ENCODE measurements around the gene CCDC57.
"Not testable (repeated sequence)": the region's sequence is repeated elsewhere in the genome, so short reads cannot be mapped to it uniquely, and the experiment has no call there.

CCDC57 gene

DNA sequence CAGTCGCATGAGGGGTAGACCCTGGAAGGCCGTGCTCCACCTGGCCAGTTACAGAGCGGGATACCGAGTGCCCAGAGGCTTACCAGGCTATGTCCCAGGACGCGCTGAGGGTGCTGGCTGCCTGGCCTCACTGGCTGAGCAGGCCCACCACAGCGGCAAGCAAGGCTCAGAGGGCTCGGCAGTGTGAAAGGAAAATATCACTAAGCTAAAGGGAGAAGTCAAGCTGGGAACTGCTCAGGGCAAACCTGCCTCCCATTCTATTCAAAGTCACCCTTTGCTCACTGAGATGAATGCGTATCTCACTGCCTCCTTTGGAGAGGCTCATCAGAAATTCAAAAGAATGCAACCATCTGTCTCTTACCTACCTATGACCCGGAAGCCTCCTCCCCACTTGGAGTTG is 37.4 kb downstream of the CCDC57 start:
- no peak for DNase-seq

DNA sequence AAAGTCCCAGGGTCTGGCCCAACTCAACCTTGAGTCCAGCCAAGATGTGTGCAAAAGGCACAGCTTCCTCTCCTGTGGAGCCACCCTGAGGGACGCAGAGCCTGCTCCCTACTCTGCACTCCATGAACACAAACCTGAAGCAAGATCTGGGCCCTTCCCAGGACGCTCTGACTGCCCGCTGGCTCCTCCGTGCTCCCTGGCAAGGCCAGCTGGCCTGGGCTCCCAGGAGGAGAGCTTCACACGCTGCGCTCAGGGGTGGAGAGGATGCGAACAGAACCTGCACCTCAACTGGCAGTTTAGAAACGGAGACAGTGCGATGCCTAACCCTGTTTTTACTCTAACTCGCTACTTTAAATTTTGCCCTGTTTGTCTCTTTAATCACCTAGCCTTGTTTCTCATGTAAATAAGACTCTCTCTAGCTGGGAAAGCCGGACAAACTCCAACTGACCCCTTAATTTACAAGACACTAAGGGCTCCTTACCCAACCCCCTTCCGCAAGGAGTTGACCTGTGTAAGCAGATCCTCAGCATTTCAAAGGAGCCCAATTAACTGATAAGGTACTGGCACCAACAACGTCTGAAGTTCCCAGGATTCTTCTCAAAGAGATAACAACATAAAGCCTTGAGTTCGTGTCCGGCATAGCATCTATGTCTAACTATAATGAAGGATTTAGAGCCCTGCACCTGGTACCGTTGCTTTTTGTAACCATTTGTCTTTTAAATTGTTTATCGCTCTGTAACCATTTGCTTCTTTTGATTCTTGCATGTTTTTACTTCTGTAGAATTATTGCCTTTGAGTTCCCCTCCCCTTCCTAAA is 38.4 kb downstream of the CCDC57 start:
- not testable (repeated sequence) for DNase-seq

DNA sequence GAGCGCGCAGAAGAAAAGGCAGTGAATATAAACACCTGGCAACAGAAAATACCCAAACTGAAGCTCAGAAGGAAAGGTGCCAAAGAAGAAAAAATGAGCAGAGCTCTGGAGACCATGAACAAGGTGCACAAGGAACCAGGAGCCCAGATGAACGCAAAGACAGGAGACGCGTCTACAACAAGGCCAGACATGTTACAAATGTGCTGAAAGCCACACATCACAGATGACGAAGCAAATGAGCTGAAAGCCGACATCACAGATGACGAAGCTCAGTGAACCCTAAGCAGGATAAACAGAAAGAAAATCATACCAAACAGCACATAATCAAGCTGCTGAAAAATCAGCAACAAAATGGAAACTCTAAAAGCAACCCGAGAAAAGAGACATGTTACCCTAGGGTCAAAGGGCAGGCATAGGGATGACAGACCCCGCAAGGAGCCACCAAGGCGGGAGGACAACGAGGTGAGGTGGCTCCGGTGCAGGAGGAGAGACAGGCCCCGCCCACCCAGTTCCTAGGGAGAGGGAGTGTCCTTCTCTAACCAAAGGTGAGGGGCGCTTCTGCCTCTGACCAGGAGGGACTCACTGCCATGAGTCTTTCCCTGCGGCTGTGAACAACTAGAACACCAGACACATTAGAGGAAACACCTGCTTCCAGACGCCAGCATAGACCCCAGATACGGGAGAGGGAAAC is 39.1 kb downstream of the CCDC57 start:
- no peak for DNase-seq

DNA sequence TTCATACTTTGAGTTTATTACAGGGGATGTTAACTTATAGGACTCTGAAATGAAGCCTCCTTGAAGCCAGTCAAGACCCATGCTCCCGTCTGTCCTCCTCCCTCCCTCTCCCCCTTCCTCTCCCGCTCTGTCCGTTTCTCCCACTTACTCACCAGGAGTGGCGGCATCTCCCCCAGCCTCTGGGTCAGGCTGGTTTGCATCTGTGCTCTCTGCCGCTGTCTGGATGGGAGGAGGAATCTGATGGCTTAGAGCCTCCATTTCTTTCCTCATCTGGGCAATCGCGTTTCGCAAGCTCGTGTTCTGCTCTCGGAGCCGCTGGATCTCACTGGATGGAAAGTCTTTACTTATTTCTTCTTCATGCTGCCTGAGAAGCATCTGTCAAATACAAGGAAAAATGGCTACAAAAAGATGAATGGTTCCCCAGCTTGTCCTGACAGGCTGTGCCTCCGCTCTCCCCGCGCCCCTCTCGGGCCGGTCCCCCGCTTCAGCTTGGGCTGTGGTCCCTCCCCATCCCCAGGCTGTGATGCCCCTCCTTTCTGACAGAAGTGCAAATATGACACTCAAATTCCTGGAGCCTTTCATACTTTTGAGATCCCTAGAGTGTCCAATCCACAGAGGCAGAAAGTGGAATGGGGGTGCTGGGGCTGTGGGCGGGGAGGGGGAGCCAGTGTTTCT is 40.0 kb downstream of the CCDC57 start:
- no peak for DNase-seq

GRCh38 chr17:82171750-82172375 is 40.8 kb downstream of the CCDC57 start:
- no peak for DNase-seq

DNA sequence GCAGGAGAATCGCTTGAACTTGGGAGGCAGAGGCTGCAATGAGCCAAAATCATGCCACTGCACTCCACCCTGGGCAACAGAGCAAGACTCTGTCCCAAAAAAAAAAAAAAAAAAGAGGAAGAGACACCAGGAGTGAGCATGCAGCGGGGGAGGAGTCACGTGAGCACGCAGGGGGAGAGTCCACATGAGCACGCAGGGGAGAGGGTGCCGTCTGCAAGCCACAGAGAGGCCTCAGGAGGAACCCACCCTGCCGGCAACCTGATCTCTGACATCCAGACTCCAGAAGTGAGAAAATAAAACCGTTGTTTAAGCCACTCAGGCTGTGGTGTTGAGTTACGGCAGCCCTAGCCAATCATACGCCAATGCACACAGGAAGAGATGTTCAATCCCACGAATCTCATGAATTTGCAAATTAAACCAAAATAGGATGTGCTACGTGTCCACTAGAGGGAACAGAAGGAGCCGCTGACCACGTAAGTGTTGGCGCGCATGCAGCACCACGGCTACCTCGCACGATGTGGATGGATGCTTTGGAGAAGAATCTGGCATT is 42.2 kb downstream of the CCDC57 start:
- no peak for DNase-seq

DNA sequence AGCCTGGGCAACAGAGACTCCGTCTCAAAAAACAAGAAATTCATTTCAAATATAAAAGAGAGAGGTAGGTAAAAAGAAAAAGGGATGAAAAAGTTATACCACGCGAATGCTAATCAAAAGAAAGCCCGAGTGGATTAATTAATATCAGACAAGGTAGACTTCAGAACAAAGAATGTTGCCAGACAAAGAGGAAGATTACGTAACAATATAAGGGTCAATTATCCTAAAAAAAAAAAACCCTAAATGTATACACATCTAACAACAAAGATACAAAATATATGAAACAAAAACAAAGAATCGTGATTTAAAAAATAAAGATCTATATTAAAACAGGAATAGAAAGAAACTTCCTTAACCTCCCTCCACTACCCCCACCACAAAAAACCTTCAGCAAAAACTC is 44.1 kb downstream of the CCDC57 start:
- DNase-seq = no peak

- DNase-seq = no peak
Measured at GRCh38 chr17:82167028-82167427, 45.6 kb downstream of the CCDC57 start.

DNA sequence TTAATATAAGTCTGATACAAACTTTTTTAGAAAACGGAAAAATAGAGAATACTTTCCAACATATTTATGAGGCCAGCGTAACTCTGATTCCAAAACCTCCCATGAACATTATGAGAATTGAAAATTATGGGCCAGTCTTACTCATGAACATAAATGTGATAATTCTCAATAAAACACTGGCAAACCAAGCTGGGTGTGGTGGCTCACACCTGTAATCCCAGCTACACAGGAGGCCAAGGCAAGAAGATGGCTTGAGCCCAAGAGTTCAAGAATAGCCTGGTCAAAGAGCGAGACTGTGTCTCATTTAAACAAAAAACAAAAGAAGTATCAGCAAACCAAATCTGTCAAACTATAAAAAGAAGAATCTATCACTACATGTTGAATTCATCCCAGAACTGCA is 47.8 kb downstream of the CCDC57 start:
- DNase-seq = no peak

DNA sequence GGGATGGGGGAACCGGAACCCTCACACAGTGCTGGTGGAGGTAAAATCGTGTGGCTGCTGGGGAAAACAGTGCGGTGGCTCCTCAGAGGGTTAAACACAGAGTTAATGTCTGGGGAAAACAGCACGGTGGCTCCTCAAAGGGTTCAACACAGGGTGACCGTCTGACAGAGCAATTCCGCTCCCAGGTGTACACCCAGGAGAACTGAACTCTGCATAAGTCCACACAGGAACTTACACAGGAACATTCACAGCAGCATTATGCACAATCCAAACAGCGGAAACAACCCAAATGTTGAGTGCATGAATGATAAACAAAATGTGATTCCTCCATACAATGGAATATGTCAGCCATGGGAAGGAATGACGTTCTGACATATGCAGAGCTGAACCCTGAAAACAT is 51.4 kb downstream of the CCDC57 start:
- DNase-seq = no peak

DNA sequence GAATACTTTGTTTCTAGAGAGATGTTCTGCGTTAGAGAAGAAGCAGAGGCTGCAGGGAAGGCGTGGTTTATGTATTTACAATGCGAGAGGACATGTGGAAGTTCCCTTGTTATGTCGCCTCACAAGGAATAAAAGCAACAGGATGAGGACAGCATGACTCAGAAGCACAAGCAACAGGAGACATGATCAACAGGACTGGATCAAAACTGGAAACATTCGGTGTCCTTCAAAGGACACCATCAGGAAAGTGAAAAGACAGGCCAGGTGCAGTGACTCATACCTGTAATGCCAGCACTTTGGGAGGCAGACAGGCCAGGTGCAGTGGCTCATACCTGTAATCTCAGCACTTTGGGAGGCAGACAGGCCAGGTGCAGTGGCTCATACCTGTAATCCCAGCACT is 52.6 kb downstream of the CCDC57 start:
- DNase-seq = no peak

- DNase-seq = no peak
Measured at GRCh38 chr17:82158825-82159224, 53.8 kb downstream of the CCDC57 start.

DNA sequence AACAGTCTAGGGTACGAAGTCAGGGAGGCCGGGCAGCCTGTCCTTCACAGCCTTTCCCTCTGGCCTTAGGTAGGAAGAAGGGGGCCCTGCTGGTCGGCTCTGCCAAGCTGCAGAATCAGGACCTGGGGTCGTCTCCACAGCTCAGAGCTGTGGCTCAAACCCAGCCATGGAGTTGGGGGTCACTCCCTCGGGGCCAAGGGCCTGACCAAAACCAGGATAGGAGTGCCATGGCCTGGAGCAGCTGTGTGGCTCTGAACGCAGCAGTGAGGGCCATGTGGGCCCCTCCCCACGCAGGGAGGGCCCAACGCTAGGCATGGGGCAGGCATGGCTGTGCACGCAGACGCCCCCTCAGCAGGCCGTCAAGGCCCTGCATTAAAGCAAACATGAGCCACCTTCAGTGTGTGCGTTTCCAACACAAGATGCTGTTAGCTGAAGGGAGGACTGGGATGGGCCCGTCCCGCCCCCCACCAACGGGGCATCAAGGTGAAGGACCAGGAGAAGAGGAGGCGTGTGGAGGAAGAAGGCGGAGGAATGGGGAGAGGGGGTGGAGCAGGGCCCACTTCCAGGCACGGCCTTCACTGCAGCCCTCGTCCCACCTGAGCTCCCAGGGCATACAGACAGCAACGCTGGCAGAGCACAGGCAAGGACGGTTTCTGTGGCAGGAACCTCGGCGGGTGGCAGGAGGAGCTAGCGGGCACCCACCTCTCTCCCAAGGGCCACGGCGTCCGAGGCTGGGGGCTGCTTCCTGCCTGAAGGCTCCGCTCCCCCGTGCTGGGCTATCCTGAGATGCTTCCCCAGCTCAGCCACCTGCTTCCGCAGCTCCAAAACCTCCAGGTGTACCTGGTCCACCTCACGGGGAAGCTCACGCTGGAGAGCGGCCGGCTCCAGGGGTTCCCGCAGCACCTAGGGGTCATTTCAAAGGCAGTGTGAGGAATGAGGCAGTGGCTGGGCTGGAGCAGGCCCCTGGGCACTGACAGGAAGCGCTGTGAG is 55.3 kb downstream of the CCDC57 start:
- no peak for DNase-seq

DNA sequence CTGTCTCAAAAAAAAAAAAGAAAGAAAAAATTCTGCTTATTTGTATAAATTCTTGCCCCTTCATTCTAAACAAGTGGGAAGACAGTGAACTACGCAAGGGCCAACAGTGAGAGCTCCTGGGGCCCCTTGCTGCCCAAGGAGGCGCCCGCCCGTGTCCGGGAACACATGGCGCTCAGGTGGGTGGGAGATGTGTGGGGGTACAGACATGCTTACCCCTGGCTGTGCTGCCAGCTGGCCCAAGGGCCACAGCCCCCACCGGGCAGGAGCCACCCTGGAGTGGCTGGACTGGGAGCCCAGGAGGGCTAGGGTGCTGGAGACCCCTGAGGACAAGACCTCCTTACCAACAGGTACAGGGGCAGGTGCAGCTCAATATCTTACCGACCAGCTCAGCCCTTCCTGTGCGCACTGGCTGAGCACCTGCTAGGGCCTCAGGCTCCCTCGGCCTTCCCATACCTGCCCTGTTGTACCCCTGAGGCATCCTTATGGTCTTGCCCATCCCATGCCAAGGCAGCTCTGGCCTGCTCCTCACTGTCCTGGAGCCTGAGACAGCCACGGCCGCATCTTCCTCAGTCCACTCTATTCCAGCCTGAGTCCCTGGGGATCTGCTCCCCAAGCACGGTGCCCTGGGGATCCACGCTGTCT is 56.2 kb downstream of the CCDC57 start:
- no peak for DNase-seq

DNA sequence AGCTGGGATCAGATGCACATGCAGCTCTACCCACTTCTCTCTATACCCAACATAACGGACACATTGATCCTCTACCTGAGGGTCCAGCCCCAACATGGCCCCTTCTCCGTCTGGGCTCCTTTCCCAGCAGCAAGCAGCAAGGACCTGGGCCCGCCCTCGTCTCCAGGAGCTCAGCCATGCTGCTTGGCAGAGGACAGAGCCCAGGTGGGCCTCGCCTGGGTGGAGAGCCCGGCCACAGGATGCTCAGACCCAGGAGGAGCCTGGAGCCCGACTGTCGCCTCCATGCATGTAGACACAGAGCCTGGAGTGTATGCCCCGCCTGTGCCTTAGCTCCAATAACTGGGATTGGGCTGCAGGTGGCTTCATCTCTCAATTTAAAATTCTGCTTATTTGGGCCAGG is 57.0 kb downstream of the CCDC57 start:
- no peak for DNase-seq

DNA sequence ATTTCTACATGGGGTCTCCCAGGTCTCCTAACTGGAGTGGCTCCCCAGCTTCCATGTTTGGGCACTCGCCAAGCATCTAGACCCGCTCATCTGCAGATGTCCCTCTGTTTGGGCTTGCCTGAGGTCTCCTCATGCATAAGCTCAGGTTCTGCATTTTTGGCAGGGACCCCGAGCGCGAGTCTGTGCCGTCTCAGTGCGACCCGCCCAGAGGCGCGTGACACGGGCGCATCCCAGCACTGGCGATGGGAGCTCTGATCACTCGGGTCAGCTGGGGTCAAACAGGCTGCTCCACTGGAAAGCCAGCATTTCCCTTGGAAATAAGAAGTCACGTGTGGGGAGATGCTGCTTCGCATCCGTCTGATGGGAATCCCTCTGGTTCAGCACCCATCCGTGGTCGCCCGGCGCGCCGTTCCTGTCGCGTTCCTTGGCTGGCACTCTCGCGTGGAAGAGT is 57.7 kb downstream of the CCDC57 start:
- no peak for DNase-seq

GRCh38 chr17:82153745-82154375 is 58.8 kb downstream of the CCDC57 start:
- peak; percentile 64 to 80 (median 74) for DNase-seq

GRCh38 chr17:82153295-82153691 is 59.3 kb downstream of the CCDC57 start:
- DNase-seq = no peak

GRCh38 chr17:82152556-82153294 is 59.9 kb downstream of the CCDC57 start:
- no peak for DNase-seq

DNA sequence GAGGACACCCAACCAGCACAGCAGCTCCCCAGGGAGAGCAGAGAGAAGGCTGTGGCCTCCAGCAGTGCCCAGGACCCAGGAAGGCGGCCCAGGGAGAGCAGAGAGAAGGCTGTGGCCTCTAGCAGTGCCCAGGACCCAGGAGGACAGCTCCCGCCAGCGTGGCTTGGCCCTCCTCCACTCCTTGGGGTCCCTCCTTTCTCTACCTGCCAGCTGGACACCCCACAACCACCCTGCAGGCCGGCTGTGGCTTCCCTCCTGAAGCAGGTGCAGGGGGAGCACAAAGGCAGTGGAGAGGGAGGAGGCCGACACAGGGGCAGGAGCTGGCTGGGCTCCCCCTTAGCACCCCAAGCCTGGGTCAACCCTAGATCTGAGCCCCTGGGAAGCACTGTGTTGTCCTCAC is 60.5 kb downstream of the CCDC57 start:
- DNase-seq = no peak

Data from T-helper 1 cell (primary cell).